Measurements from ENCODE around the gene FMO1.

FMO1 gene

GRCh38 chr1:171334024-171334640 lies 85.8 kb downstream of the FMO1 start:
- Histone ChIP-seq H3K27me3 (ENCODE audit: insufficient read depth, low read length, poor library complexity) (no peaks in the 10 kb centered on the region), H3K4me2 (ENCODE audit: insufficient read depth, low read length) (no peak overlapping the region), H3K27ac (ENCODE audit: low read length) (no peak overlapping the region), H3K36me3 (ENCODE audit: insufficient read depth, low read length) (no peaks in the 10 kb centered on the region), H4K20me1 (ENCODE audit: insufficient read depth, low read length) (no peaks in the 10 kb centered on the region), H3K4me3 (ENCODE audit: low read depth in 1 of 2, low read length in 2 of 2) (no peak overlapping the region), H3K9ac (ENCODE audit: low read depth, low read length) (no peak overlapping the region), H3K9me3 (ENCODE audit: insufficient read depth, low read length, severe bottlenecking) (no peaks in the 10 kb centered on the region), H3K79me2 (ENCODE audit: insufficient read depth, low read length) (no peaks in the 10 kb centered on the region), H2AFZ (ENCODE audit: low read depth, low read length) (no peak overlapping the region), H3K4me1 (ENCODE audit: insufficient read depth, low read length) (no peaks in the 10 kb centered on the region)
- TF ChIP-seq EZH2 (IDR thresholded peaks at IDR 0.05; ENCODE audit: borderline replicate concordance, low read depth, low read length, severe bottlenecking): no peak
- DNase-seq (no peak), ATAC-seq (ENCODE audit: insufficient read depth, low read depth) (no peak)
